HG03378 (cell line): ENCODE measurements around the gene OTOP1.
A peak's percentile ranks its signal among the peaks of the same experiment; 100 is the strongest.
"Not testable (repeated sequence)": the region's sequence is repeated elsewhere in the genome, so short reads cannot be mapped to it uniquely, and the experiment has no call there.

Experiments used
- ATAC-seq: cut with Tn5 transposase; IDR thresholded peaks from one replicate; pipeline ENCODE4 v1.9.1; 2021; ENCODE audit warnings: mild to moderate bottlenecking, moderate library complexity; ENCODE audit not compliant: unreplicated experiment

The OTOP1 gene, protein sequence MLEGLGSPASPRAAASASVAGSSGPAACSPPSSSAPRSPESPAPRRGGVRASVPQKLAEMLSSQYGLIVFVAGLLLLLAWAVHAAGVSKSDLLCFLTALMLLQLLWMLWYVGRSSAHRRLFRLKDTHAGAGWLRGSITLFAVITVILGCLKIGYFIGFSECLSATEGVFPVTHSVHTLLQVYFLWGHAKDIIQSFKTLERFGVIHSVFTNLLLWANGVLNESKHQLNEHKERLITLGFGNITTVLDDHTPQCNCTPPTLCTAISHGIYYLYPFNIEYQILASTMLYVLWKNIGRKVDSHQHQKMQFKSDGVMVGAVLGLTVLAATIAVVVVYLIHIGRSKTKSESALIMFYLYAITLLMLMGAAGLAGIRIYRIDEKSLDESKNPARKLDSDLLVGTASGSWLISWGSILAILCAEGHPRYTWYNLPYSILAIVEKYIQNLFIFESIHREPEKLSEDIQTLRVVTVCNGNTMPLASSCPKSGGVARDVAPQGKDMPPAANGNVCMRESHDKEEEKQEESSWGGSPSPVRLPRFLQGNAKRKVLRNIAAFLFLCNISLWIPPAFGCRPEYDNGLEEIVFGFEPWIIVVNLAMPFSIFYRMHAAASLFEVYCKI

DNA sequence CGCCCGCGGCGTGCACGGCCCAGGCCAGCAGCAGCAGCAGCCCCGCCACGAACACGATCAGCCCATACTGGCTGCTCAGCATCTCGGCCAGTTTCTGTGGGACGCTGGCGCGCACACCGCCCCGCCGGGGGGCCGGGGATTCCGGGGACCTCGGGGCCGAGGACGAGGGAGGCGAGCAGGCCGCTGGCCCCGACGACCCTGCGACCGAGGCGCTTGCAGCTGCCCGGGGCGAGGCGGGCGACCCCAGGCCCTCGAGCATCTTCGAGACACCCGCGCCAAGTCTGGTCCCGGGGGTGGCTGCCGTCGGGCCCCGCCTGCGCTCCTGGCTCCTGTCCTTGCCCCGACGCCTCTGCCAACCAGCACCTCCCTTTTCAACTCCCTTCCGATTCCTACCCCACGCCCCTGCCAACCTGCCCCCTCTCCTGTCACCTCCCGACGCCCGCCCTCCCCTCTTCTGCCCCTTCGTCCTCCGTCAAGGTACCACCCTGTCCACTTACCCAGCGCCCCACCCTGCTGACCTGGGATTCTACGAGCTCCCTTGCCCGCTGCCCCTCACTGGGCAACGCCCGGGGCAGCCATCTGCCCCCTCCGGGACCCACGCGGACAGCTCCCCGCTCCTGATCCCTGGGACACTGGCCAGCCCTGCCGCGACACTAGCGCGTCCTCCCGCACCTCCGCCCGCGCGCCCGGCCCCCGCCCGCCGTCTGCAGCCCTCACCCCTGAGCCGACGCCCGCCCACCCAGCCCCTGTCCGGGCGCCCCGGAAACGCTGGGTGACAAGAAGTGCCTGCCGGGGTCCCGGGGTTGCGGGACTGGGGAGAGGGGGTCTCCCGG lies at the start of gene OTOP1:
TSS of gene OTOP1 (minus strand) at position 324 of the 833 bp plus-strand sequence. CDS start at position 259, 65 bp downstream.
- ATAC-seq = no peak

DNA sequence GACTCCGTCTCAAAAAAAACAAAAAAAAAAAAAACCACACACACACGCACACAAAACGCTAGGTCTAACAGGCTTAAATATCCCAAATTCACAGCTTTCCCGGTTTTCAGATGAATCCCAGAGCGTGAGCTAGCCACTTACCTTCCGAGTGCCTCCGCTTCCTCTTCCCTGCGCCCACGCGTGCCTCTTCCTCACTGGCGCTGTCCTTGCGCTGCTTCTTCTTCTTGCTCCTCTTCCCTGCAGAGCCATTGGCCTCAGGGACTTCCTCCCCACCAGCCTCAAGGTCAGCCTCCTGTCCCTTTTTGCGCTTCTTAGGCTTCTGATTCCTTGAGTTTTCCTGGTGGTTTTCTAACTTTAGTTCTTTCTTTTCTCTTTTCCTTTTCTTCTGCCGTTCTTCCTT lies 47.5 kb upstream of the OTOP1 start:
- no peak for ATAC-seq

DNA sequence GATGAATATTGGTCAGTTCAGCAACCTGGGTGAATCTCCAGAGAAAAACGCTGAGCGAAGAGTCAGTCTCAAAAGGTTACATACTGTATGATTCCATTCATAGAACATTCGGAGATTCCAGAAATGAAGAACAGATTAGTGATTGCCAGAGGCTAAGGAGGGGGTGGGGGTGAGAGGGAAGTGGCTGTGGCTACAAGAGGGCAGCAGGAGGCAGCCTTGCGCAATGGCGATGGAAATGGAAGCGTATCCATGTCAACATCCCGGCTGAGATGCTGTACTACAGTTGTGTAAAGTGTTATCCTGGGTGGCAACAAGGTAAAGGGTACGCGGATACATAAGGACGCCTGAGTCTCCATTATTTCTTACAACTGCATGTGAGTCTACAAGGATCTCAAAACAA lies 45.2 kb upstream of the OTOP1 start:
- ATAC-seq = no peak

DNA sequence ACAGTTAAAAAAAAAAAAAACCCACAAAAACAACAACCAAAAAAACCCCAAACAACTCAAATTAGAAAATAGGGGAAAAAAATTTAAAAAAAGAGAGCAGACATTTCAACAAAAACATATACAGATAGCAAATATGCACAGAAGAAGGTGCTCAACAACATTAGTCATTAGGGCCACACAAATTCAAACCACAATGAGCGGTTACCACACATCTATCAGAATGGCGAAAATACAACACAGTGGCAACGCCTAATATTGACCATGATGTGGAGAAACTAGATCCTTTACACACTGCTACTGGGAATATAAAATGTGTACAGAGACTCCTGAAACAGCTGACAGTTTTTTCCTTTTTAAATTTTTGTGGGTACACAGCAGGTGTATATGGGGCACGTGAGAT lies 43.8 kb upstream of the OTOP1 start:
- ATAC-seq = no peak

DNA sequence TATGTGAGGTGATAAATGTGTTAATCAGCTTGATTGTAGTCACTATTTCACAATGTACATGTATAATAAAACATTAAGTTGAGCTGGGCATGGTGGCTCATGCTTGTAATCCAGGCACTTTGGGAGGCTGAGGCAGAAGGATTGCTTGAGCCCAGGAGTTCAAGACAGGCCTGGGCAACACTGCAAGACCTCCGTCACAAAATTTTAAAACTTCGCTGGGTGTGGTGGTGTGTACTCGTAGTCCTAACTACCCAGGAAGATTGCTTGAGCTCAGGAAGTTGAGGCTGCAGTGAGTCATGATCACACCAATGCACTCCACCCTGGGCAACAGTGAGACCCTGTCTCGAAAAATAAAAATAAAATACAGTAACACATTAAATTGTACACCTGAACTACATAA lies 43.1 kb upstream of the OTOP1 start:
- no peak for ATAC-seq

DNA sequence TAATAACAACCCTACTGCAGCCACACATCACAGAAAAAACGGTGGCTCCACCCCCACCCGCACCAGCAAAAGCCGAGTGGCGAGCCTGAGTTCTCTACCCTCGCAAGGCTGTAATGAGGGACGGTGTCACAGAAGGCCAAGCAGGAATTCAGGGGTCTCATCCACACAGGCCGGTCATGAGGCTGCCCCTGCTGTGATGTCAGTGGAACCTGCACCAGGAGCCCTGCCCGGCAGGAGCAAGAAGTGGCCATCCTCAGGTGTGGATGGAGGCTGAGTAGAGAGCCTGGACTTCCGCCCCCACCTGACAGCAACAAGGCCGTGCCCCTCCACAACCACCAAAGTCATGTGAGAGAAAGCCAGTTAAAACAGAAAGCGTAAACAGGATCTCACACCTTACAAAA lies 42.6 kb upstream of the OTOP1 start:
- no peak for ATAC-seq

DNA sequence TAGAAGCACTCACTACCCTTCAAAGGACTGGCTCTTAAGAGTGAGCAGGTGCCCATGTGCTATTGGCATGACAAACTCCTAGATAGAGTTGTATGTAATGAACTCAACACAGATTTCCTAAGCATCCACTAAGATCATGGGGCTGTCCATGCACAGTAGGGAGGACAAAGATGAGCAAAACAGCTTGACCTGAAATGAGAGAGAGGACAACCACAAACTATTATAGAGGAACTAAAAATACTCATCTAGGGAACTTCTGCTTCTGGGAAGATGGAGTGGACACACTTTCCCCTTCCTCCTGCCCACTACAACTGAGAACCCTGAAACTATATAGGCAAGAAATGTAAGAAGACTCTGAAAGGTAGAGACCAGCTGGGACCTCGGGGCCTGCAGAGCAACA lies 42.0 kb upstream of the OTOP1 start:
- no peak for ATAC-seq

DNA sequence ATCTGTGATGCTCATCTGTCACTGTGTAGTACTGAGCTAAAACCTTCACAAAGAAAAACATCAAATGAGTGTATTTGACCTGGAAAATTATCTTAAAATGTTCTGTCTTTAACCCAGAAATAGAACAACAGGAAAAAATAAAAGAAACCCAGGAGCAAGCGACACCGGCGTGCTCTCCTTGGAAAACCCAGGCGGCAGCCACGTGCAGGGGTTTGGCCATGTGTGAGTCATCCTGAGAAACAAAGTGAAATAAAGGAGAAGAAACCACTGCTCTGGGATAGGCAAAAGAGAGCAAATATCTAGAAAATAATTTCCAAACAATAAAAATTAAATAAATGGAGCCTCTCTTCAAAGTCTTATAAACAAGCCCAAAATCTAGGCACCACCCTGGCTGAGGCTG lies 41.3 kb upstream of the OTOP1 start:
- no peak for ATAC-seq

DNA sequence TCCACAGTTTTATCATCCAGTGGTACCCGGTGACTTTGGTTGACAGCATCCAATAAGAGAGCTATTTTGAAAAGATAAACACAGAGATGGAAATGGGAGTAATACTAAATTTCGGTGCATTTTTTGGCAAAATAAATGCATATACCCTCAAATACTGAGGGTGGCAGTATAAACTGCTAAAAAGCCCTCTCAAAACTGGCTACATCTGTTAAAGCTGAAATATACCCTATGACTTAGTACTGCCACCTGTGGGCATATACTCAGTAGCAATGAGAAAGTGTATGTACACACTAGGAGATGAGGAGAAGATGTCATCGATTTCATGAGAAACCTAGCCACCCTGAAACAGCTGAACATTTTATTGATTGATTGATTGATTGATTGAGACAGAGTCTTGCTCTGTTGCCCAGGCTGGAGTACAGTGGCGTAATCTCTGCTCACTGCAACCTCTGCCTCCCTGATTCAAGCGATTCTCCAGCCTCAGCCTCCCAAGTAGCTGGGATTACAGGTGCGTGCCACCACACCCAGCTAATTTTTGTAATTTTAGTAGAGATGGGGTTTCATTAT lies 33.5 kb upstream of the OTOP1 start:
- ATAC-seq = peak; percentile 77

DNA sequence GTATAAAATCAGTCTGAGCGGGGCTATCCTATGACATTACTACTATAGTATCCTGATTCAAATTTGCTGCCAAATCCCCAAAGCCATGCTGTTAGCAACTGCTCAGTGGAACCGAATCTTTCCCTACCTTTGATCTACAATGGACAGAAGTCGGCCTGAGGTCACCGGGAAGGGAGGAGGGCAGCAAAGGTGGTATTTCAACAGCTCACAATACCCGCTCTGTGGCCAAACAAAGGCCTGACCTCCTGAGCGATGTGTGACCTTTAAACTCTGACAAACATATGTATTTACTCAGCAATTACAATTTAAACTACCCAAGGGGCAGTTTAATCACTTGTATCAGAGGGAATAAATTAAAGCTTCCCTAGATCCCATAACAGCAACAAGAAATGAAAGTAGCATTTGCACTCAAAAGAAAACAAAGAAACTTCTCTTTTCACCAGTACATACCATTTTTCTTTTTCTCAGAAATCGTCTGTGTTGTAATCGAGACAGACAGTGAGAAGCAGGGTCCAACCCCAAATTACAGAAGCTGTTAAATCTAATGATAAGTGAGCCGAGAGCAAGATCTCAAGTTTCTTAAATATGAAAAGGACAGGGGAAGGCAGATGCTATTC lies 32.9 kb upstream of the OTOP1 start:
- ATAC-seq = no peak

DNA sequence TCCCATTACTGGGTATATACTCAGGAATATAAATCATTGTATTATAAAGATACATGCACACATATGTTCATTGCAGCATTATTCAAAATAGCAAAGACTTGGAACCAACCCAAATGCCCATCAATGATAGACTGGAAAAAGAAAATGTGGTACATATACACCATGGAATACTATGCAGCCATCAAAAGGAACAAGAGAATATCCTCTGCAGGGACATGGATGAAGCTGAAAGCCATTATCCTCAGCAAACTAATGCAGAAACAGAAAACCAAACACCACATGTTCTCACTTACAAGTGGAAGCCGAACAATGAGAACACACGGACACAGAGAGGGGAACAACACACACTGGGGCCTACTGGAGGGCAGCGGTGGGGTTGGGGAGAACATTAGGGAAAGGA lies 31.0 kb upstream of the OTOP1 start:
- ATAC-seq = not testable (repeated sequence)

DNA sequence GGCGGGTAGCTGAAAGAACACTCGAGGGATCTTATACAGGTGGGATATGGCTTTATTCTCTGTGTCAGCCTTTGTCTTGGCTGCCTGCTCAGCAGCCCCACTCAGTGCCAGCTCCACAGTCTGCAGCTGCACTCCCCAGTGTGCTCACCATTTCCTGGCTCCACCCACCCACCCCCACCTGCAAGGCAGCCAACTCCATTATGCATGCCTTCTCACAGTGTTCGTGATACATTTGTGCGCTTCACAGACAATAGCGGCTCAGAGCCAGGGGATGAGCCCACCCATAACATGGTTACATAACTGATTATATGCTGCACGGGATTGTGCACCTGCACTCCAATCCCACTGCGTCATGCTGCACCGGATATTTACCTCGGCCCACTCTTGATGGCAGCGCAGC lies 30.1 kb upstream of the OTOP1 start:
- no peak for ATAC-seq

DNA sequence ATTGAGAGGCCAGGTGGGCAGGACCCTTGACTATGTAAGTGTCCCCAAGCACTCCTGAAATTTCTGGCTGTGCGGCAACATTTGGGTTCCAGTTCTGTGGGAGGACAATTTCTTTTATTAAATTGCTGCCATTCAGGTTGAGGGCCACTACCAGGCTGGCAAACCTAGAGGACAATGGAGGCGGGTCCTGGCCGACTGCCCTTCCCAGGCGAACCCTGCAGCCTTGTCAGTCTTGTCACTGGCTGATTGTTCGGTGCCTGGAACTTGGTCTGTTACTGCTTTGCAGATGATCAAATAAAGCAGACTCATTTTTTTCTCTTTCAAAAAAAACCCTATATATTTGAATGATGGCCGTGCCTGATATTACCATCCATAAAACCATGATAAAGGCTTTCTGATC lies 27.9 kb upstream of the OTOP1 start:
- ATAC-seq = no peak

DNA sequence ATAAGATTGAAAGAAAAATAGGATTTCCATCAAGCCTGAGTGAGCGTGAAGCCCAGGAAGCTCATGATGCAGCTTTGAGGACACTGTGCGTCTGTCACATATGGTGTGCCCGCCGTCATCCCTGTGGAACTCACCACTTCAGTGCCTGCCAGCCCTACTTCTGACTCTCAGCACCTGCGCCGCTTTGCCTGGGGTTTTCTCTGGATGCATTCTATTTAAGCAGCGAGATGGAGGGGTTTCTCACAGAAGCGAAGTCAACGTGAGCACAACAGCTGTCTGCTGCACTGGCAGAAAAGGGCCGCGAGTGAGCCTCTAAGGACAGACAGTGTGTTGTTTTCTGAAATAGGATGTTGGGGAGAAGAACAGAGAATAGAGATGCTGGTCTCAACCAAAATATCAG lies 27.5 kb upstream of the OTOP1 start:
- no peak for ATAC-seq

DNA sequence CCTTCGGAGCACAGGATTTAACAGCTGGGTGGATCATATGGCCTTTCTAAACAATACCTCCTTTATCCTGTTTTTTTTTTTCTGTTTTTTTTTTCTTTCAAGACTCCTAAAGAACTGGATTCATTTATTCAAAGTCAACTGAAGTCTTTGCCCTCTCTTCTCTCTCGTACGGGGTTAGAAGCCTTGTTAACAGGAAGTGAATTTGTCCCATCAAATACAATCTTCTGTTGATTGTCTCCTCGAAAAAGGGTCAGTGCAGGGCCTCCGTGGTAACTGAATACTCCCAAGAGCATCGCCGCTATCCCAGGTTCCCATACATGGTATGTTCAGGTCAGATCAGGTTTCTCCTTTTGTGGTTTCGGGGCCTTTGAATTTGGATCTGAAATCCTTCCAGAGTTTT lies 23.1 kb upstream of the OTOP1 start:
- ATAC-seq = no peak

DNA sequence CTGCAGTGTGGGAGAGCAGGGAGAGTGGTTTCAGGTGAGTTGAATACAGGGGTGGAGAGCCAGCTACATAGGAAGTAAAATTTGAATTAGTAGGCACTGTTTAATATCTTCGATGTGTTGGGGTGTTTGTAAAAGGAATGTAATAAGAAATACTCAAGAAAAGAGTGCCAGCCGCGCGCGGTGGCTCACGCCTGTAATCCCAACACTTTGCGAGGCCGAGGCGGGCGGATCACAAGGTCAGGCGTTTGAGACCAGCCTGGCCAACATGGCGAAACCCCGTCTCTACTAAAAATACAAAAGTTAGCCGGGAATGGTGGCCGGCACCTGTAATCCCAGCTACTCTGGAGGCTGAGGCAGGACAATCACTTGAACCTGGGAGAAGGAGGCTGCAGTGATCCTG lies 22.6 kb upstream of the OTOP1 start:
- ATAC-seq = not testable (repeated sequence)

DNA sequence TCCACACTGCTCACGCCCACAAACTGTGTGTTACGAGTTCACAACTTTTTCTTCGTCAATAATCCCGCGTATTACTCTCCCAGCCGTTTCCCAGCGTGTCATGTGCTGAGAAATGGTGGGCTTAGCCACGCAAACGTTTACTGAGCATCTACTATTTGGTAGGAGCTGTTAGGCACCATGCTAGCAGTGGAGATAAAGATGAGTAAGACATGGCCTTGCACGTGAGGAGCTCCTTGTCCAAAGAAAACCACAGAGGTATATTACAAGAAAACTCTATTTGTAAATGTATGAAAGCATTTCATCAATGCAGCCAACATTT lies 22.1 kb upstream of the OTOP1 start:
- ATAC-seq = no peak

DNA sequence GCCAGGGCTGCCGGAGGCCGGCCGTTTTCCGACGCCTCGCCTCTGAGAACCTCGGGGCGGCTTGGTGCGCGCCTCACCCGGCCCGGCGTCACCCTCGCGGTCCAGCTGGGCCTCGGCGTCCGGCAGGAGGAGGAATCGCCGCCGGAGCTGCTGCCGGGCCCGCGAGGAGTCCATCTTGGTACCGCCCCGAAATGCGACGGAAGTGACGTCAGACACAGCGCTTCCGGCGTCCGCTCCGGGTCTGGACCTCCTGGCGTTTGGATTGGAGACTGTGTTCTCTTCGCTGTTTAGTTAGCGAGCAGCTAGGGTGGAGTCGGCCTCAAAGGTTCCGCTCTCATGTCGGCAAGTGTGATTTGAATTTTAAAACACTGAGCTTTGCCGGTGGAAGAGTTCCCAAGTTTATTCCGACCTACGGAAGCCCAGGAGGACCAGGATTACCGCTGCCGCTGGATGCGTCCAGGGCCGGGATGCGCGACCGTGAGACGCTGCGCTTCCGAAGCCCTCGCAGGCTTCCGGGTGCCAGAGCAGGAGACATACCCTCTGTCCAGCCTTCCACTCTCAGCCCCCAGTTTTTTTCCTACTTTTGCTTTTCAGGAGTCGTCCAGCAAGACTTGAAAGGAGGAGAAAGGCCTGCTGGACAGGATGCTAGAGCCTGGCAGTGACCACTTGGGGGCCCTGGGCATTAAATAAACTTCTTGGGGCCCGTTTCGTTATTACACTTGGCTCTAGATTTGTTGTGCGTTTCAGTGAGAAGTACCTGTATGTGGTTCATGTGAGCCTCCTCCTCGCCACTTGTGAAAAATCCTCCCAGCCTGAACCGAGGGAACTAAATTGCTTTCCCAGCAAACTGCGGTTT lies 21.5 kb upstream of the OTOP1 start, which contains the start of gene TMEM128:
TSS of gene TMEM128 (minus strand) at position 195 of the 856 bp plus-strand sequence. CDS start at position 174, 21 bp downstream.
- ATAC-seq = peak; percentile 95

DNA sequence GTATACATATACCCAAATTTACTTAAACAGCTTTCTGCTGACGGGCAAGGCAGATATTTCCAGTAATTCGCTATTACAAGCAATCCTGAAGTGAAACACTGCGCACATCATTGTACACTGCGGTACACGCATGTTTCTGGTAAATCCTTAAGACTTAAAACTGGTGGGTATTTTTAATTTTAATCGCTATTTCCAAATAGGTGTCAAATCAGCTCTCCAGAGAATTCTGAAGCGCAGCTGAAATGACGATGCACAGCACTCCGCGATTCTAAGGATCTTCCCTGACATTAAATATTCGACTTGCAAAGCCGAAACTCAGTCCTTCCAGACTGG lies 20.9 kb upstream of the OTOP1 start:
- peak; percentile 36 for ATAC-seq

DNA sequence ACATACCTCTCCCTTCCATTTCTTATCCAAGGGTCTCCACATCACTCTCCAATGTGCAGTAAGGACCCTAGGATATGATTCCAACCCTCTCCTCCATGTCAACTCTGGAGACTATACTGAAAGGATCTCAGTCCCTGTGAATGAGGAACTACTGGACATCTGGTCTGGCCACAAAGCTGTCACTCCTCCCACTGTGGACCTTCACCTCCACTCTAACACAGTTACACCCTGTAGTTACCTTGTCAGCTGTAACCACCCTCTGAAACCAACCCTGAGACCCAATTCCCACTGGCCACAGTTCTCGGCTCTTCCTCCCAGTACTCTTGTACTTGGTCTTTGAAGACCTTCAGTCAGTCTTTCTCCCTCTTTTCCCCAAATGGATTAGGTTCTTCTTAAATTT lies 18.4 kb upstream of the OTOP1 start:
- ATAC-seq = no peak
